Renal cortex interstitium (tissue), 11 donors: Measurements from ENCODE around the gene CC2D2A. TPM values are rescaled to one million over a fixed set of nuclear protein-coding genes. Genes with fewer than 3 reads are reported as not detected.
A peak's percentile ranks its signal among the peaks of the same experiment; 100 is the strongest.
"Not testable (repeated sequence)": the region's sequence is repeated elsewhere in the genome, so short reads cannot be mapped to it uniquely, and the experiment has no call there.

ENCODE experiments used
- DNase-seq, 11 donors: peaks; one replicate each; pipeline ENCODE4 v3.0.0-alpha.2; 2013; ENCODE audit warnings: low read depth in 9 of 11, low spot score in 4 of 11; ENCODE audit errors: extremely low read depth in 1 of 11
- polyA plus RNA-seq, 3 donors: library from polyadenylated mRNA; unstranded; fragments of 120-200 nt; gene quantifications; one replicate each; pipeline ENCODE4 v1.2.1, GENCODE V29; 2013; ENCODE audit not compliant: insufficient read length in 3 of 3

Gene CC2D2A
- polyA plus RNA-seq, 3 donors = 51.4 to 64.4 (median 56.8) TPM

DNA sequence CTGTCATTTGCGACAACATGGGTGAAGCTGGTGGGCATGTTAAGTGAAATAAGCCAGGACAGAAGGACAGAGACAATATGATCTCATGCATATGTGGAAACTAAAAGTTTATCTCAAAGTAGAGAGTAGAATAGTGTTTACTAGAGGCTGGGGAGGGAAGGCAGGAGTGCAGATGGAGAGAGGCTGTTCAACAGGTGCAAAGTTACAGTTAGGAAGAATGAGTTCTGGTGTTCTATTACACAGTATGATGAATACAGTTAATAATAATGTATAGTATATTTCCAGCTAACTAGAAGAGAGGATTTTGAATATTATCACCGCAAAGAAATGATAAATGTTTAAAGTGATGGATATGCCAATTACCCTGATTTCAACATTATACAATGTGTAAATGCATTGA, 115.6 kb downstream of the CC2D2A start:
- no peak for DNase-seq

DNA sequence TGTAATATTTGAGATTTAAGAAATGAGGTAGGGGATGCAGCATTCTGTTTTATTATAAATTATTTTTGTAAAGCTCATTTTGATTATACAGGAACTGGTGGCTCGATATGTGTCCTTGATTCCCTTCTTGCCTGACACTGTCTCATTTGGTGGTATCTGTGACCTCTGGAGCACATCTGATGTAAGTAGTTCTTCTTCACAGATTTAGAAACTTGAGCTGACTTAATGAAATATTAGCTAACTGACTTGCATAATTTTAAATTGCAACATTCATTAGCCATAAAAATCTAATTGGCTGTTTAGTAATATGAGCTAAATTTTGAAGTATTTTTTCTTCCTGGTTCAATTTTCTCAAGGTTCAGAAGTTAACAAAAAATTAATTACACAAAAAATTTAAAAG, 116.4 kb downstream of the CC2D2A start:
- no peak for DNase-seq

DNA sequence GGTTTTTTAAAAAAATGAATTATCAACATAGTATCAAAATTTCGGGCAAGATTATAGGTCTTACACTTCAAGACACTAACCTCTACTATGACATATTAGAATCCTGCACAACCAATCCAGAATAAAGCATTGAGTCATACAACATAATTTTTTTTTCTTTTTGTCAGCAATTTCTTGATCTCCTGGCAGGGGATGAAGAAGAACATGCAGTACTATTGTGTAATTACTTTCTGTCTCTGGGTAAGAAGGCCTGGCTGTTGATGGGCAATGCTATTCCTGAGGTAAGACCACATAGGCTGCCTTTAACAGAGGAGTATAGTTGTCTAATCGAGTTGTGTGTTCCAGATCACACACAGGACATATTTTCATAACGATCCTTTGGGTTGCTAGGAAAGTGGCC, 118.0 kb downstream of the CC2D2A start:
- DNase-seq = no peak

DNA sequence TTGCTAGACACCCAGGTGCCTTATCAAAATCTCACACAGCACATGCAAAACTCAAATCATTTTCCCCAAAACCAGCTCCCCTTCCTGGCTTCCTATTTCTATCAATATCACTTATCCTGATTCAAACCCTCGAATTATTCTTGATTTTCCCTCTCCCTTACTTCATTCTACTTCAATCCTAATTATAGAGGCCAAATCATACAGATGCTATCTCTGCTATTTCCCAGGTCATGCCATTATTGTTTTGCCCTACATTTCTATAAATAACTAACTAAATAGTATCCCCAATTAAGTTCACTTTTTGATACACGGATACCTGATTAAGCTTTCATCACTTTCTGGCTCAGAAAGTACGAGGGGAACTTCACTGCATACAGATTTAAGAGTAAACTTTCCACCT, 123.1 kb downstream of the CC2D2A start:
- DNase-seq = no peak

DNA sequence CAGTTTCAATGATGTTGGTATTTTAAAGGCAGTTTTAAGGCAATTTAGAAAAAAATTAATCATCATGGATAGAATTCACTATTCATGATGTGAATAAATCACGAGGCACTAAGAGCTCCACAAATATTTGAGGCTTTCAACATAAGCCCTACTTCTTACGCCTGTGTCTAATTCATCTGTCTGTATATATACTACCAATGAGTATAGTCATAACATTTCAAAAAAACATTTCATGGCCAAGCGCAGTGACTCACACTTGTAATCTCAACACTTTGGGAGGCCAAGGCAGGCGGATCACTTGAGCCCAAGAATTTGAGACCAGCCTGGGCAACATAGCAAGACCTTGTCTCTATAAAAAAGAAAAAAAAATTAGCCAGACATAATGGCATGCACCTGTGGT, 129.0 kb downstream of the CC2D2A start:
- no peak for DNase-seq

DNA sequence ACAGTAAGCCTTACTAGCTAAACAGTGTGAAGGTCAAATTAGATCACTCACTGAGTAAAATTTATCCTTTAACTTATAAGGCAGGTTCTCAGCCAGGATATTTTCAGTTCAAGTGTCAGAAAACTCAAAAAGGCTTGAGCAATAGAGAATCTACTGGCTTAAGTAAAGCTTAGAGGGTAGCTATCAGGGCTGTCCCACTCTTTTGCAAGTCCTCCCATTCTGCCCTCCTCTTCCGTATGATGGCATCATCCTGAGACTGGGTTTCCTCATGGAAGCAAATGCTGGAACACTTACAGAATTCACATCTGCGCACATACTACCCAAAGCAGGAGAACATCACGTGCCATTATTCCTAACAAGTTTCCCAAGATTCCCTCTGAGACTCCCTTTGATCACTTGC, 130.5 kb downstream of the CC2D2A start:
- no peak for DNase-seq

DNA sequence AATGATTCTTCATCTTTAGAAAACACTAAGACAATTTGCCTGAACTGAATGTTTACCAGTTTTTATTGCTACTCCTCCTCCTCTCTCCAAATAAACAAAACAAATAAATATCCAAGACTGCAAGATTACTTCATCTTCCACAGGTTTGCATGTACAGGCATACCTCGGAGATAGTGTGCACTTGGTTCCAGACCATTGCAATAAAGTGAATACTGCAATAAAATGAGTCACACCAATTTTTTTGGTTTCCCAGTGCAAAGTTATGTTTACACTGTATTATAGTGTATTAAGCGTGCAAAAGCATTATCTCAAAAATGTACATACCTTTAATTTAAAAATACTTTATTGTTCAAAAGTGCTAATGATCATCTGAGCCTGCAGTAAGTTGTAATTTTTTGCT, 132.2 kb downstream of the CC2D2A start:
- DNase-seq = no peak

DNA sequence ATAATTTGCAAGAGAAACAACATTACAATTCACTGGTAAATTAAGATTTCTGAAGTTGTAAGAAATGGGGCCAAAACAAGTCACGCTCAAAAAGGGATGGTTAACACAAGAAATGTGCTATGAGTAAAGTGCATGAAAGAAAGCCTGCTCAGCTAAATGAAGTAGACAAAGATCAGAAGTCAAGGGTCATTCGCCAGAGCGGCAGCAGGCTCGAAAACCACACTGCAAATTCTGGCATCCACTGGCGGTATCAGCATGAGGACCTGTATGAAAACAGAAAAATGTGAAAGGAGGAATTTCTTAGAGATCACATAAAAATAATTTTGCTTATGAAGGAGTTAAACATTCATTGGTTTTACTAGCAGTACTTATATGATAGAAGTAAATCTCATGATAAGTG, 135.9 kb downstream of the CC2D2A start:
- no peak for DNase-seq

DNA sequence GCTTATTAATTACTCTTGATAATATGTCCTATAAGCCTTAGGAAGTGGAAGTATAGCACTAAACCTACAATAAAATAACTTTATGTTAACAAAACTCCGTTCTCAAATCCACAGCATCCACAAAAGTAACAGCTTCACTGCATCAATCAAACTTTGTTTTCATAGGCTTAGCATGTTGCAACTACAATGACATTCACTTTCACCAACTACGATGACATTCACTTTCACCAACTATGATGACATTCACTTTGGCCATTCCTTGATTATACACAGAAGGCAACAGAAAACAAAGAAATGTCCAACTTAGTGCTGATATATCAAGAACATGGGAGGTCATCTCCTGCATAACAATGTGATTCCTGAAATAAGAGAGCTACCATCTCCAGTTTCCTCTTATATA, 141.2 kb downstream of the CC2D2A start:
- no peak for DNase-seq

DNA sequence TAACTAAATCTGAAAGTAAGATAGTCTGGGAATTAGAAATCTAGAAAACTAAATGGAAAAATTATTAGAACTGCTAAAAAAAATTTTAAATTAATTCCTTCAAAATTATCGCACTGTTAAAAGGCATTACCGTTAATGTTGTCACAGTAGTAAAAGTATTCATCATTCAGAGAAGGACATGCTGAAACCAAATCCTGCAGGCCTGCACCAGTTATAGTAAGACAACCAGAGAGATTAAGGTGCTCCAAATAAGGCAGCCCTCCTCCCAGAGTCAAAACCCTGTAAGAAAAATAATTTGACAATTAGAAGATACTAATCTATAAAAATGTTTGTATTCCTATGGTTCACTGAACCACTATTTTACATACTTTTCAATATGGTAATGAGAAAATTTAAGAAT, 142.5 kb downstream of the CC2D2A start:
- DNase-seq = no peak

DNA sequence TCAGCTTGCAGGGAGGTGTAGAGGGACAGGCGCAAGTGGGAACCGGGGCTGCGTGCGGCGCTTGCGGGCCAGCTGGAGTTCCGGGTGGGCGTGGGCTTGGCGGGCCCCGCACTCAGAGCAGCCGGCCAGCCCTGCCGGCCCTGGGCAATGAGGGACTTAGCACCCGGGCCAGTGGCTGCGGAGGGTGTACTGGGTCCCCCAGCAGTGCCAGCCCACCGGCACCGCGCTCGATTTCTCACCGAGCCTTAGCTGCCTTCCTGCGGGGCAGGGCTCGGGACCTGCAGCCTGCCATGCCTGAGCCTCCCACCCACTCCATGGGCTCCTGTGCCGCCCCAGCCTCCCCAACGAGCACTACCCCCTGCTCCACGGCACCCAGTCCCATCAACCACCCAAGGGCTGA, 145.2 kb downstream of the CC2D2A start:
- DNase-seq = not testable (repeated sequence)

DNA sequence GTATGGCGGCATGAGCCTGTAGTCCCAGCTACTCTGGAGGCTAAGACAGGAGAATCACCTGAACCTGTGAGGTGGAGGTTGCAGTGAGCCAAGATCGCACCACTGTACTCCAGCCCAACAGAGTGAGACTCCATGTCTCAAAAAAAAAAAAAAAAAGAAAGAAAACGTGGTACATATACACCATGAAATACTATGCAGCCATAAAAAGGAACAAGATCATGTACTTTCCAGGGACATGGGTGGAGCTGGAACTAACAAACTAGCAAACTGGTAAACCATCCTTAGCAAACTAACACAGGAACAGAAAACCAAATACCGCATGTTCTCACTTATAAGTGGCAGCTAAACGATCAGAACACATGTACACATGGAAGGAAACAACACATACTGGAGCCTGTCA, 147.7 kb downstream of the CC2D2A start:
- DNase-seq = not testable (repeated sequence)

DNA sequence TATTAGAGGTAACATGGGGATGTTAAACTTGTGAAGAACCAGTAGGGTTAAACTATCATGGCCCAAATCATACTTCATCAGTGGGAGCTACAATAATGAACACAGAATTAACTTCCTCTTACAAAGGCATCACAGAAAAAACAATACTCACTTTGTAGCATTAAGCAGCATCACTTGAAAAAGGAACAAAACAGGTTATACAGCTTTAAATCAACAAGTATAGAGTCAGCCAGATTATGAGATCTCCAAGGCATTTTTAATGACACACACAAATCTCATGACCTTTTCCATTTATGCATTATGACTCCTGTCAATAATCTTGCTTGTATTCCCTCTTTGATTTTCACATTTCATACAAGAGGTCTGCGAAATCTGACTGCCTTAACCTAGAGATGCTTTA, 167.1 kb downstream of the CC2D2A start:
- no peak for DNase-seq

DNA sequence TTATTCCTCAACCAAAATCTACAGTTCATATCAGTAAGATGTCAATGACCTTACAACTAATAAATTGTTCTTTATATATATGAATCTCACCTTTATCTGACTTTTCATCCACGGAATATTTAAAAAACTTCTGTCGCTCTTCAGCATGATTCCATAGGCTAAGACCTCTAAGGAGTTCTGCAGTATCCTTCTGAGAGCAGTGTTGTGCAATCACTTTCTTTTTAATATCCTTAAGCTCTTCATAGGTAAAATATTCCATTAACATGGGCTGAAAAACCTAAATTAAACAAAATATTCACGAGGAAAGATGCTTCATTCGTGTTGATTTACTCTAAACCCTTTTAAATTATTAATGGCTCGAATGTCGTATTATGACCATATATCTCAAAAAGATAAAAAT, 168.7 kb downstream of the CC2D2A start:
- DNase-seq = no peak

DNA sequence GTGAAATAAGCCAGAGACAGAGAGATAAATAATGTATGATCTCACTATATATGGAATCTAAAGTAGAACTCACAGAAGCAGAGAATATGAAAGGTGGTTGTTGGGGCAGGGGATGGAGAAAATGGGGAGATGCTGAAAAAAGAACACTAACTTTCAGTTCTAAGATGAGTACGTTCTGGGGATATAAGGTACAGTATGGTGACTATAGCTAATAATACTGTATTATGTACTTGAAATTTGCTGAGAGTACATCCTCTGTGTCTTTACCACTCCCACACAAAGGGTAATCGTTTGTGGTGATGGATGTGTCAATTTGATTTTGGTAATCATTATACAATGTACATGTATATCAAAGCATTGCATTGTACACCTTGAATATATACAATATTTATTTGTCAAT, 178.9 kb downstream of the CC2D2A start:
- DNase-seq = no peak

DNA sequence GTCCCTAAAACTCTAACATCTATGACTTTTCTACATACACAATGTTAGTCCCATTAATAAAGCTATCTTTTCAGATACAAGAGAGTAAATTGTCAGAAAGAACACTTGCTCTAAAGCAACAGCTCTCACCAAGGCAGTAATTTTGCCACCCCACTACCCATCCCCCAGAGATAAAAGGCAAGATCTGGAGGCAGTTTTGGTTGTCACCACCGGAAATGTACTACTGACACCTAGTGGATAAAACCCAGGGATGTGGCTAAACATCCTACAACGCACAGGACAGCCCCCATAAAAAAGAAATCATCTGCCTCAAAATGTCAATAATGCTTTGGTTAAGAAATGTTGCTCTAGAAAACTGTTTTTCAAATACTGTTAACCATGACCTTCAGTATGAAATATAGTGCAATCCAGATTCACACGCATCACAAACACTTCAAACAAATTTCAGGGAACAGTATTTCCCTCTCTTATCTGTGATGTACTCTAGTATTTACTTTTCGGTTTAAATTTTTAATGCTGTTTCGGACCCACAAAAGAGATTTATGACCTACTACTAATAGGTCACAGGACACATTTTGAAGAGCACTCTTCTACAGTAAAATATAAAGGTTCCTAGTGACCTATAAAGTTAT, 180.3 kb downstream of the CC2D2A start:
- DNase-seq = peak in 6 of 11 donors; percentile 15 to 46 (median 22)

Other genes starting within 250 kb of the CC2D2A start
- 10 to 100 TPM; 24.0 to 25.8 (median 24.5) TPM for gene C1QTNF7, start 41.8 kb upstream of the CC2D2A start, polyA plus RNA-seq
- gene FBXL5, start 185.5 kb downstream of the CC2D2A start, polyA plus RNA-seq = 100 to 1,000 TPM; 112 to 142 (median 120) TPM
- gene FAM200B, start 211.9 kb downstream of the CC2D2A start, polyA plus RNA-seq = 10 to 100 TPM; 70.1 to 78.9 (median 72.7) TPM
- gene BST1, start 233.2 kb downstream of the CC2D2A start, polyA plus RNA-seq = 10 to 100 TPM; 14.4 to 16.7 (median 15.2) TPM